GM18907 (cell line): ENCODE results near the gene TUT4.

Source experiments
- ATAC-seq: cut with Tn5 transposase; IDR thresholded peaks from one replicate; pipeline ENCODE4 v1.9.1; 2021; ENCODE audit warnings: mild to moderate bottlenecking, moderate library complexity; ENCODE audit not compliant: unreplicated experiment

TUT4 gene

GRCh38 chr1:52473039-52473438, 79.9 kb downstream of the TUT4 start:
- no peak for ATAC-seq

GRCh38 chr1:52472384-52472783, 80.5 kb downstream of the TUT4 start:
- no peak for ATAC-seq

- no peak for ATAC-seq
Measured at GRCh38 chr1:52469108-52469507, 83.8 kb downstream of the TUT4 start.

GRCh38 chr1:52463891-52464290, 89.0 kb downstream of the TUT4 start:
- no peak for ATAC-seq

GRCh38 chr1:52461821-52462220, 91.1 kb downstream of the TUT4 start:
- ATAC-seq: no peak

GRCh38 chr1:52460694-52461093, 92.2 kb downstream of the TUT4 start:
- ATAC-seq: no peak

GRCh38 chr1:52455686-52456085, 97.2 kb downstream of the TUT4 start:
- no peak for ATAC-seq

- no peak for ATAC-seq
Measured at GRCh38 chr1:52454779-52455178, 98.1 kb downstream of the TUT4 start.

- no peak for ATAC-seq
Measured at GRCh38 chr1:52454127-52454526, 98.8 kb downstream of the TUT4 start.

GRCh38 chr1:52444463-52444862, 108.4 kb downstream of the TUT4 start:
- ATAC-seq: no peak

GRCh38 chr1:52439976-52440375, 112.9 kb downstream of the TUT4 start:
- ATAC-seq: no peak

- no peak for ATAC-seq
Measured at GRCh38 chr1:52436817-52437216, 116.1 kb downstream of the TUT4 start.

GRCh38 chr1:52435650-52436049, 117.2 kb downstream of the TUT4 start:
- no peak for ATAC-seq

GRCh38 chr1:52435211-52435610, 117.7 kb downstream of the TUT4 start:
- ATAC-seq: no peak

- ATAC-seq: no peak
Measured at GRCh38 chr1:52432807-52433206, 120.1 kb downstream of the TUT4 start.

GRCh38 chr1:52427152-52427551, 125.7 kb downstream of the TUT4 start:
- no peak for ATAC-seq

GRCh38 chr1:52426371-52426770, 126.5 kb downstream of the TUT4 start:
- ATAC-seq: no peak

GRCh38 chr1:52424813-52425212, 128.1 kb downstream of the TUT4 start:
- ATAC-seq: no peak

- ATAC-seq: no peak
Measured at GRCh38 chr1:52424231-52424636, 128.7 kb downstream of the TUT4 start.

- no peak for ATAC-seq
Measured at GRCh38 chr1:52423771-52424170, 129.1 kb downstream of the TUT4 start.

GRCh38 chr1:52423055-52423454, 129.8 kb downstream of the TUT4 start:
- no peak for ATAC-seq

GRCh38 chr1:52420713-52421112, 132.2 kb downstream of the TUT4 start:
- ATAC-seq: no peak

GRCh38 chr1:52416811-52417210, 136.1 kb downstream of the TUT4 start:
- no peak for ATAC-seq

GRCh38 chr1:52414942-52415341, 137.9 kb downstream of the TUT4 start:
- no peak for ATAC-seq
